SK-N-SH (cell line): Measurements from ENCODE around the gene NR3C1.

Source experiments
- JUND ChIP-seq: IDR thresholded peaks from 2 replicates; pipeline ENCODE4 v1.4.0; 2012
- TF ChIP-seq, protein P1 (sequence below): fragments of 200-600 bp; sonication (generic); IDR thresholded peaks from 2 replicates; pipeline ENCODE4 v1.6.1; 2017; ENCODE audit warnings: antibody characterized with exemption, mild to moderate bottlenecking, moderate library complexity
- TF ChIP-seq, protein P2 (sequence below): IDR thresholded peaks from 2 replicates; pipeline ENCODE4 v1.6.1; 2012; ENCODE audit warnings: mild to moderate bottlenecking, low read depth, low read length, moderate library complexity

DNA sequence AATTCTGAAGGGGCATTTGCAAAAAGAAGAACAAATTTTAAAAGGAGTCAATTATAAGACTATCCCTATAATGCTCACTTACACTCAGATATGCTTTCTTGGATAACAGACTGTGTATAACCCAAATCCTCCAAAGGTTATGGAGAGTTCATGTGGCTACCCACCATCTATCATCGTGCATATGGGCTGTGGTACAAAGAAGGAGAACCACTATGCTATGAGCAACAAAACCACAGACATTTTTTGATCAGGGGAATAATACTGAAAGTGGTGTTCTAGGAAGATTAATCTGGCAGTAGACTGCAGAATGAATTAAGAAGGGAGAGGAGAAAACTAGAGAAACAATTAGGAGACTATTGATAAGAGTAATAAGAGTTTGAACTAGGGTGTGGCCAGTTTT, 16.8 kb downstream of the NR3C1 start:
- TF ChIP-seq, protein P1, sequence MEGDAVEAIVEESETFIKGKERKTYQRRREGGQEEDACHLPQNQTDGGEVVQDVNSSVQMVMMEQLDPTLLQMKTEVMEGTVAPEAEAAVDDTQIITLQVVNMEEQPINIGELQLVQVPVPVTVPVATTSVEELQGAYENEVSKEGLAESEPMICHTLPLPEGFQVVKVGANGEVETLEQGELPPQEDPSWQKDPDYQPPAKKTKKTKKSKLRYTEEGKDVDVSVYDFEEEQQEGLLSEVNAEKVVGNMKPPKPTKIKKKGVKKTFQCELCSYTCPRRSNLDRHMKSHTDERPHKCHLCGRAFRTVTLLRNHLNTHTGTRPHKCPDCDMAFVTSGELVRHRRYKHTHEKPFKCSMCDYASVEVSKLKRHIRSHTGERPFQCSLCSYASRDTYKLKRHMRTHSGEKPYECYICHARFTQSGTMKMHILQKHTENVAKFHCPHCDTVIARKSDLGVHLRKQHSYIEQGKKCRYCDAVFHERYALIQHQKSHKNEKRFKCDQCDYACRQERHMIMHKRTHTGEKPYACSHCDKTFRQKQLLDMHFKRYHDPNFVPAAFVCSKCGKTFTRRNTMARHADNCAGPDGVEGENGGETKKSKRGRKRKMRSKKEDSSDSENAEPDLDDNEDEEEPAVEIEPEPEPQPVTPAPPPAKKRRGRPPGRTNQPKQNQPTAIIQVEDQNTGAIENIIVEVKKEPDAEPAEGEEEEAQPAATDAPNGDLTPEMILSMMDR = no peak
- no peak for TF ChIP-seq JUND
- TF ChIP-seq, protein P2, sequence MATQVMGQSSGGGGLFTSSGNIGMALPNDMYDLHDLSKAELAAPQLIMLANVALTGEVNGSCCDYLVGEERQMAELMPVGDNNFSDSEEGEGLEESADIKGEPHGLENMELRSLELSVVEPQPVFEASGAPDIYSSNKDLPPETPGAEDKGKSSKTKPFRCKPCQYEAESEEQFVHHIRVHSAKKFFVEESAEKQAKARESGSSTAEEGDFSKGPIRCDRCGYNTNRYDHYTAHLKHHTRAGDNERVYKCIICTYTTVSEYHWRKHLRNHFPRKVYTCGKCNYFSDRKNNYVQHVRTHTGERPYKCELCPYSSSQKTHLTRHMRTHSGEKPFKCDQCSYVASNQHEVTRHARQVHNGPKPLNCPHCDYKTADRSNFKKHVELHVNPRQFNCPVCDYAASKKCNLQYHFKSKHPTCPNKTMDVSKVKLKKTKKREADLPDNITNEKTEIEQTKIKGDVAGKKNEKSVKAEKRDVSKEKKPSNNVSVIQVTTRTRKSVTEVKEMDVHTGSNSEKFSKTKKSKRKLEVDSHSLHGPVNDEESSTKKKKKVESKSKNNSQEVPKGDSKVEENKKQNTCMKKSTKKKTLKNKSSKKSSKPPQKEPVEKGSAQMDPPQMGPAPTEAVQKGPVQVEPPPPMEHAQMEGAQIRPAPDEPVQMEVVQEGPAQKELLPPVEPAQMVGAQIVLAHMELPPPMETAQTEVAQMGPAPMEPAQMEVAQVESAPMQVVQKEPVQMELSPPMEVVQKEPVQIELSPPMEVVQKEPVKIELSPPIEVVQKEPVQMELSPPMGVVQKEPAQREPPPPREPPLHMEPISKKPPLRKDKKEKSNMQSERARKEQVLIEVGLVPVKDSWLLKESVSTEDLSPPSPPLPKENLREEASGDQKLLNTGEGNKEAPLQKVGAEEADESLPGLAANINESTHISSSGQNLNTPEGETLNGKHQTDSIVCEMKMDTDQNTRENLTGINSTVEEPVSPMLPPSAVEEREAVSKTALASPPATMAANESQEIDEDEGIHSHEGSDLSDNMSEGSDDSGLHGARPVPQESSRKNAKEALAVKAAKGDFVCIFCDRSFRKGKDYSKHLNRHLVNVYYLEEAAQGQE = no peak
